ENCODE data around the gene FLNB. TPM values are rescaled to one million over a fixed set of nuclear protein-coding genes. Genes with fewer than 3 reads are reported as not detected.
A peak's percentile ranks its signal among the peaks of the same experiment; 100 is the strongest.

The FLNB gene
- total RNA-seq, 4 donors from 2014 or later: 60.2 to 138 (median 96.2) TPM

DNA sequence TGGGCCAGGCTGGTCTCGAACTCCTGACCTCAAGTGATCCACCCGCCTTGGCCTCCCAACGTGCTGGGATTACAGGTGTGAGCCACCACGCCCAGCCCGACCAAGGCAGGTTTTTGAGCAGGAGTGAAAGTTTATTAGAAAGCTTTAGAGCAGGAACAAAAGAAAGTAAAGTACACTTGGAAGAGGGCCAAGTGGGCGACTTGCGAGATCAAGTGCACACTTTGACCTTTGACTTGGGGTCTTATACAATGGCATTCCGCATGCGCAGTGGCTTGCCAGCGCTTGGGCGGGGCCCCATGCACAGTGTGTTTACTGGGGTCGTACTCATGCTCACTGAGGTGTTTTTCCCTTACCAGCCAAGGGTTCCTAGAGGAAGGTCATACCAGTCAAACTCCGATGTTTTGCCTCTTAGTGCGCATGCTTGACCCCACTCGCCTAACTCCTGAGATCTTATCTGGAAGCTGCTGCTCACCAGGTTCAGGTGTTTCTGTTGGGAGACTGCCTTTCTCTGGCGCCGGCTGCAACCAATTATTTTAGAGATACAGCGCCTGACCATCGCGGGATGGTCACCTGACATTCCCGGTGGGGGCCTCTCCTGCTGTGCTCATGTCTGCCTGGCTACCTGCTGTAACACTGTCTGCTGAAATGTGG is 46.9 kb upstream of the FLNB start:
- ATAC-seq: no peak
- no peaks in the 10 kb centered on the region for H3K27me3 ChIP-seq
- H3K4me3 ChIP-seq: no peak overlapping the region
- H3K9me3 ChIP-seq: no peaks in the 10 kb centered on the region
- peak overlapping the region in 2 of 4 donors; percentile 6 to 82 for H3K27ac ChIP-seq
- H3K36me3 ChIP-seq: no peaks in the 10 kb centered on the region
- H3K4me1 ChIP-seq: peaks cover 0 to 35% (median 14%) of the 10 kb centered on the region in 3 donors
- TF ChIP-seq, protein P1, sequence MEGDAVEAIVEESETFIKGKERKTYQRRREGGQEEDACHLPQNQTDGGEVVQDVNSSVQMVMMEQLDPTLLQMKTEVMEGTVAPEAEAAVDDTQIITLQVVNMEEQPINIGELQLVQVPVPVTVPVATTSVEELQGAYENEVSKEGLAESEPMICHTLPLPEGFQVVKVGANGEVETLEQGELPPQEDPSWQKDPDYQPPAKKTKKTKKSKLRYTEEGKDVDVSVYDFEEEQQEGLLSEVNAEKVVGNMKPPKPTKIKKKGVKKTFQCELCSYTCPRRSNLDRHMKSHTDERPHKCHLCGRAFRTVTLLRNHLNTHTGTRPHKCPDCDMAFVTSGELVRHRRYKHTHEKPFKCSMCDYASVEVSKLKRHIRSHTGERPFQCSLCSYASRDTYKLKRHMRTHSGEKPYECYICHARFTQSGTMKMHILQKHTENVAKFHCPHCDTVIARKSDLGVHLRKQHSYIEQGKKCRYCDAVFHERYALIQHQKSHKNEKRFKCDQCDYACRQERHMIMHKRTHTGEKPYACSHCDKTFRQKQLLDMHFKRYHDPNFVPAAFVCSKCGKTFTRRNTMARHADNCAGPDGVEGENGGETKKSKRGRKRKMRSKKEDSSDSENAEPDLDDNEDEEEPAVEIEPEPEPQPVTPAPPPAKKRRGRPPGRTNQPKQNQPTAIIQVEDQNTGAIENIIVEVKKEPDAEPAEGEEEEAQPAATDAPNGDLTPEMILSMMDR (IDR thresholded peaks at IDR 0.05): no peak
- TF ChIP-seq EP300 (IDR thresholded peaks at IDR 0.05): no peak
- TF ChIP-seq POLR2A (IDR thresholded peaks at IDR 0.05): no peak
- no peak for TF ChIP-seq POLR2AphosphoS5 (IDR thresholded peaks at IDR 0.05)
- WGBS, 2 donors (ENCODE audit: low coverage in 1 of 2): 57 to 76% methylated on average over 4 to 17 of the region's 21 CpGs

- Histone ChIP-seq H3K27ac (peak overlapping the region in 2 of 4 donors; percentile 6 to 82), H3K4me3 (no peak overlapping the region), H3K9me3 (no peaks in the 10 kb centered on the region), H3K36me3 (no peaks in the 10 kb centered on the region), H3K4me1 (peaks cover 0 to 35% (median 14%) of the 10 kb centered on the region in 3 donors), H3K27me3 (no peaks in the 10 kb centered on the region)
- TF ChIP-seq EP300 (IDR thresholded peaks at IDR 0.05) (no peak), POLR2A (IDR thresholded peaks at IDR 0.05) (no peak), POLR2AphosphoS5 (IDR thresholded peaks at IDR 0.05) (no peak)
- TF ChIP-seq, protein P1 (IDR thresholded peaks at IDR 0.05): peak in 1 of 4 experiments; percentile 30
- 88 to 95% methylated on average over 2 to 3 of the region's 5 CpGs for WGBS, 2 donors (ENCODE audit: low coverage in 1 of 2)
- no peak for ATAC-seq
These were observed 46.3 kb upstream of the FLNB start for GRCh38 chr3:57961828-57962447.

- 80 to 90% methylated on average over 6 of the region's 6 CpGs for WGBS, 2 donors (ENCODE audit: low coverage in 1 of 2)
These were observed 45.8 kb upstream of the FLNB start for GRCh38 chr3:57962448-57962834.

DNA sequence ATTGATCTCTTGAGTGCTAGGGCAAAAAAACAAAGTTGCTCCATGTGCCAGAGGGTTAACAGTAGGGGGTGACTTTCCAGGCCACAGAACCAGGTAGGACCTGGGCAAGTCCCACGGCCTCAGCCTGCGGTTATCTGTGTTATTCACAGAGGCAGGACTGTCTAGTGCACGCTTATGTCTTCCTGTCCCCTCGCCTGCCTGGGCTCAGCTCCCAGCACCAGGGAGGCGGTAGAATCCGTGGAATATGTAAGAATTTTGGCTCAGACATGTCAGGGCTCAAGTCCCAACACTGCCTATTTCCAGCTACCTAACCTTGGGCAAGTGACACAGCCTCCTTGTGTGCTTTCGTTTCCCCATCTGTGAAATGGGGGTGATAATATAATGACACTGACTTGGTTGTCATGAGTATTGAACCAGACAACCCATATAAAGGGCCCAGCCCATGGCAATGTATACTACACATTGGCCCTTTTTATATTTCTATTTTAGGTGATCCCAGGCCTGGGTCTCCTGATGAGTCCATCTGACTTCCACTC is 44.3 kb upstream of the FLNB start:
- 61 to 67% methylated on average over 4 to 5 of the region's 7 CpGs for WGBS, 2 donors (ENCODE audit: low coverage in 1 of 2)
- TF ChIP-seq POLR2AphosphoS5 (IDR thresholded peaks at IDR 0.05): no peak
- no peak for TF ChIP-seq EP300 (IDR thresholded peaks at IDR 0.05)
- TF ChIP-seq POLR2A (IDR thresholded peaks at IDR 0.05): no peak
- TF ChIP-seq, protein P1 (IDR thresholded peaks at IDR 0.05): no peak
- Histone ChIP-seq H3K27ac (peak overlapping the region in 1 of 4 donors; percentile 26), H3K27me3 (no peaks in the 10 kb centered on the region), H3K9me3 (no peaks in the 10 kb centered on the region), H3K4me3 (no peak overlapping the region), H3K4me1 (peaks cover 0 to 28% (median 12%) of the 10 kb centered on the region in 3 donors), H3K36me3 (no peaks in the 10 kb centered on the region)
- no peak for ATAC-seq

More at GRCh38 chr3:57962448-57962834, 45.8 kb upstream of the FLNB start:
- ATAC-seq: no peak
- Histone ChIP-seq H3K27ac (no peak overlapping the region), H3K36me3 (no peaks in the 10 kb centered on the region), H3K4me1 (peaks cover 0 to 35% (median 16%) of the 10 kb centered on the region in 3 donors), H3K27me3 (no peaks in the 10 kb centered on the region), H3K4me3 (no peak overlapping the region), H3K9me3 (no peaks in the 10 kb centered on the region)
- TF ChIP-seq POLR2AphosphoS5 (IDR thresholded peaks at IDR 0.05): no peak
- TF ChIP-seq, protein P1 (IDR thresholded peaks at IDR 0.05): no peak
- TF ChIP-seq POLR2A (IDR thresholded peaks at IDR 0.05): no peak
- no peak for TF ChIP-seq EP300 (IDR thresholded peaks at IDR 0.05)
